SU-DHL-6 (cell line): Measurements from ENCODE around the gene TMEM225B.

Experiments used
- H2AFZ ChIP-seq: fragments of 200-600 bp; sonication (generic); 2 replicates; pipeline ENCODE4 v1.6.1; 2014; ENCODE audit warnings: low read depth, mild to moderate bottlenecking, moderate library complexity, mixed read lengths, antibody characterized with exemption, low read length; ENCODE audit not compliant: severe bottlenecking
- H3F3A ChIP-seq: fragments of 200-600 bp; shearing (Covaris generic); 2 replicates; pipeline ENCODE4 v1.6.0; 2016; ENCODE audit warnings: antibody characterized with exemption, mild to moderate bottlenecking; ENCODE audit not compliant: insufficient read depth
- H3K27ac ChIP-seq: fragments of 200-600 bp; sonication (generic); 2 replicates; pipeline ENCODE4 v1.5.1; 2016; ENCODE audit warnings: low read depth, mild to moderate bottlenecking, low read length, moderate library complexity, mixed read lengths
- H3K27me3 ChIP-seq: fragments of 200-600 bp; sonication (generic), shearing (Covaris generic); 2 replicates; pipeline ENCODE4 v1.6.0; 2014; ENCODE audit warnings: mild to moderate bottlenecking, low read length
- H3K36me3 ChIP-seq: fragments of 200-600 bp; sonication (generic); 2 replicates; pipeline ENCODE4 v1.6.1; 2014; ENCODE audit warnings: mild to moderate bottlenecking, low read length, mixed read lengths
- H3K4me2 ChIP-seq: fragments of 300-600, 200-600 bp; shearing (Covaris generic), sonication (generic); 2 replicates; pipeline ENCODE4 v1.6.0; 2014; ENCODE audit warnings: low read length, low read depth, mild to moderate bottlenecking; ENCODE audit not compliant: poor library complexity, severe bottlenecking
- H3K4me3 ChIP-seq: fragments of 200-600 bp; sonication (generic); 2 replicates; pipeline ENCODE4 v1.5.1; 2014; ENCODE audit warnings: antibody characterized with exemption, low read length, mild to moderate bottlenecking, mixed read lengths; ENCODE audit not compliant: insufficient read depth, poor library complexity, severe bottlenecking
- H3K79me2 ChIP-seq: fragments of 200-600 bp; sonication (generic); 2 replicates; pipeline ENCODE4 v1.6.1; 2014; ENCODE audit warnings: mild to moderate bottlenecking, low read length, moderate library complexity; ENCODE audit not compliant: insufficient read depth
- H3K9ac ChIP-seq: fragments of 200-600 bp; sonication (generic); 2 replicates; pipeline ENCODE4 v1.7.0; 2014; ENCODE audit warnings: mild to moderate bottlenecking, low read length
- H3K9me2 ChIP-seq: fragments of 200-600 bp; sonication (generic); replicated peaks from 2 replicates; pipeline ENCODE4 v1.6.1; 2014; ENCODE audit warnings: low read length; ENCODE audit not compliant: insufficient read depth
- H3K9me3 ChIP-seq: fragments of 200-600 bp; sonication (generic); 2 replicates; pipeline ENCODE4 v1.6.1; 2014; ENCODE audit warnings: low read length, mixed read lengths; ENCODE audit not compliant: insufficient read depth
- H4K20me1 ChIP-seq: fragments of 200-600 bp; sonication (generic); 2 replicates; pipeline ENCODE4 v1.6.1; 2014; ENCODE audit warnings: low read depth, mild to moderate bottlenecking, antibody characterized with exemption, low read length, moderate library complexity, mixed read lengths
- CTCF ChIP-seq: fragments of 200-600 bp; sonication (generic); IDR thresholded peaks from one replicate; pipeline ENCODE4 v1.5.1; 2017; ENCODE audit warnings: antibody characterized with exemption, mild to moderate bottlenecking, low read length, moderate library complexity; ENCODE audit not compliant: insufficient read depth, poor library complexity, severe bottlenecking
- EZH2phosphoT487 ChIP-seq: fragments of 200-600 bp; sonication (generic), shearing (Covaris generic); conservative IDR thresholded peaks from 2 replicates; pipeline ENCODE4 v1.6.1; 2018; ENCODE audit warnings: mild to moderate bottlenecking, antibody characterized with exemption, low read length, moderate library complexity, mixed read lengths

Gene TMEM225B

GRCh38 chr7:99617192-99617781, 19.2 kb downstream of the TMEM225B start:
- H3K9ac ChIP-seq, result peak overlapping the region; percentile 83
- peaks cover 14% of the 10 kb centered on the region for H3K79me2 ChIP-seq
- peak overlapping the region; percentile 88 for H3K4me3 ChIP-seq
- H3K4me2 ChIP-seq, result peak overlapping the region; percentile 70
- peak overlapping the region; percentile 26 for H3K27ac ChIP-seq
- H3F3A ChIP-seq, result 0 out of 2 replicates have a peak, but pooled peaks cover 10% of the 10 kb centered on the region
- no peak for TF ChIP-seq CTCF
- TF ChIP-seq EZH2phosphoT487, result no peak
- no peaks in the 10 kb centered on the region for H4K20me1 ChIP-seq
- no peaks in the 10 kb centered on the region for H3K9me3 ChIP-seq
- H3K27me3 ChIP-seq, result no peaks in the 10 kb centered on the region
- 0 out of 2 replicates have a peak, but pooled peaks cover 4% of the 10 kb centered on the region for H3K36me3 ChIP-seq
- peak overlapping the region; percentile 98 for H2AFZ ChIP-seq
- H3K9me2 ChIP-seq, result no peaks in the 10 kb centered on the region

- Histone ChIP-seq H3K27ac (no peak overlapping the region), H3K4me3 (no peak overlapping the region), H3F3A (0 out of 2 replicates have a peak, but pooled peaks cover 10% of the 10 kb centered on the region), H3K9me3 (no peaks in the 10 kb centered on the region), H3K9ac (no peak overlapping the region), H3K36me3 (0 out of 2 replicates have a peak, but pooled peaks cover 4% of the 10 kb centered on the region), H3K9me2 (no peaks in the 10 kb centered on the region), H3K79me2 (peaks cover 14% of the 10 kb centered on the region), H4K20me1 (no peaks in the 10 kb centered on the region), H3K27me3 (no peaks in the 10 kb centered on the region), H3K4me2 (no peak overlapping the region), H2AFZ (no peak overlapping the region)
- TF ChIP-seq CTCF, result no peak
- TF ChIP-seq EZH2phosphoT487, result no peak
Observed at GRCh38 chr7:99618726-99619125, 20.7 kb downstream of the TMEM225B start.

- Histone ChIP-seq H3K9ac (no peak overlapping the region), H3K79me2 (peaks cover 14% of the 10 kb centered on the region), H3K36me3 (0 out of 2 replicates have a peak, but pooled peaks cover 4% of the 10 kb centered on the region)
Observed at GRCh38 chr7:99619571-99620130, 21.6 kb downstream of the TMEM225B start.

More at GRCh38 chr7:99619571-99620130, 21.6 kb downstream of the TMEM225B start:
- TF ChIP-seq CTCF (no peak), EZH2phosphoT487 (no peak)
- Histone ChIP-seq H3F3A (0 out of 2 replicates have a peak, but pooled peaks cover 10% of the 10 kb centered on the region), H2AFZ (no peak overlapping the region), H3K27ac (no peak overlapping the region), H4K20me1 (no peaks in the 10 kb centered on the region), H3K9me2 (no peaks in the 10 kb centered on the region), H3K4me2 (no peak overlapping the region), H3K27me3 (no peaks in the 10 kb centered on the region), H3K4me3 (no peak overlapping the region), H3K9me3 (no peaks in the 10 kb centered on the region)
